ENCODE data around the gene SELENOI.
A peak's percentile ranks its signal among the peaks of the same experiment; 100 is the strongest.
"Not testable (repeated sequence)": the region's sequence is repeated elsewhere in the genome, so short reads cannot be mapped to it uniquely, and the experiment has no call there.

The SELENOI gene

GRCh38 chr2:26363323-26363722 lies 17.4 kb downstream of the SELENOI start:
- peak overlapping the region; percentile 43 for H3K27ac ChIP-seq
- no peak for TF ChIP-seq CTCF (conservative IDR thresholded peaks at IDR 0.05)

- TF ChIP-seq CTCF (conservative IDR thresholded peaks at IDR 0.05): no peak
- H3K27ac ChIP-seq: peak overlapping the region; percentile 43
These were observed 18.0 kb downstream of the SELENOI start for GRCh38 chr2:26363958-26364357.

GRCh38 chr2:26364669-26365068 lies 18.7 kb downstream of the SELENOI start:
- TF ChIP-seq CTCF (conservative IDR thresholded peaks at IDR 0.05): no peak
- no peak overlapping the region; the same call in 1 of the 2 replicates for H3K27ac ChIP-seq

GRCh38 chr2:26366957-26367356 lies 21.0 kb downstream of the SELENOI start:
- no peak for TF ChIP-seq CTCF (conservative IDR thresholded peaks at IDR 0.05)
- H3K27ac ChIP-seq: peak overlapping the region; percentile 68

- H3K27ac ChIP-seq: not testable (repeated sequence)
These were observed 23.7 kb downstream of the SELENOI start for GRCh38 chr2:26369664-26370063.

- not testable (repeated sequence) for H3K27ac ChIP-seq
These were observed 25.0 kb downstream of the SELENOI start for GRCh38 chr2:26370909-26371308.

- no peak for TF ChIP-seq CTCF (conservative IDR thresholded peaks at IDR 0.05)
- no peak overlapping the region for H3K27ac ChIP-seq
These were observed 30.9 kb downstream of the SELENOI start for GRCh38 chr2:26376799-26377198.

GRCh38 chr2:26380281-26380680 lies 34.3 kb downstream of the SELENOI start:
- TF ChIP-seq CTCF (conservative IDR thresholded peaks at IDR 0.05): no peak
- H3K27ac ChIP-seq: peak overlapping the region; percentile 48

- TF ChIP-seq CTCF (conservative IDR thresholded peaks at IDR 0.05): no peak
- H3K27ac ChIP-seq: no peak overlapping the region
These were observed 36.6 kb downstream of the SELENOI start for GRCh38 chr2:26382564-26382963.

Measured in VCaP (cell line).